HepG2 (cell line): ENCODE data around the gene PARP14. TPM values are rescaled to one million over a fixed set of nuclear protein-coding genes. Genes with fewer than 3 reads are reported as not detected.

Experiments used
- AHR ChIP-seq: IDR thresholded peaks from 2 replicates; pipeline ENCODE4 v1.6.1; 2018; ENCODE audit warnings: missing genetic modification reagents, missing compliant biosample characterization
- CREB1 ChIP-seq, 2 experiments: fragments of 450-650 bp in 1 of 2; IDR thresholded peaks; 2 replicates each; pipeline ENCODE4 v1.6.1; 2016 to 2017; ENCODE audit warnings: control low read depth in 1 of 2, mild to moderate bottlenecking in 1 of 2, missing compliant biosample characterization in 1 of 2, missing genetic modification characterization in 1 of 2
- DMAP1 ChIP-seq: IDR thresholded peaks from 2 replicates; pipeline ENCODE4 v1.6.1; 2016
- FOXA1 ChIP-seq, 2 experiments: fragments of 450-650 bp in 1 of 2; sonication (generic) in 1 of 2; formaldehyde crosslinking in 1 of 2; IDR thresholded peaks; 2 replicates each; pipeline versions ENCODE4 v1.4.0 to v1.6.1; 2016 to 2020; ENCODE audit warnings: missing genetic modification reagents in 1 of 2
- HDAC2 ChIP-seq: sonication (generic); formaldehyde crosslinking; IDR thresholded peaks from 2 replicates; pipeline ENCODE4 v1.4.0; 2020; ENCODE audit warnings: missing genetic modification reagents
- IRF2 ChIP-seq: IDR thresholded peaks from 2 replicates; pipeline ENCODE4 v1.6.1; 2018; ENCODE audit warnings: missing genetic modification reagents, missing compliant biosample characterization
- JARID2 ChIP-seq: sonication (generic); formaldehyde crosslinking; IDR thresholded peaks from 2 replicates; pipeline ENCODE4 v1.8.1; 2023; ENCODE audit warnings: missing genetic modification reagents, inconsistent platforms; ENCODE audit not compliant: insufficient replicate concordance
- KLF16 ChIP-seq, 2 experiments: sonication (generic) in 1 of 2; formaldehyde crosslinking in 1 of 2; IDR thresholded peaks; 2 replicates each; pipeline versions ENCODE4 v1.6.1 to v1.8.0; 2016 to 2023; ENCODE audit warnings: missing genetic modification reagents in 2 of 2, missing compliant biosample characterization in 1 of 2
- NBN ChIP-seq: fragments of 450-650 bp; conservative IDR thresholded peaks from 2 replicates; pipeline ENCODE4 v1.6.1; 2017
- SOX13 ChIP-seq, 3 experiments: fragments of 450-650 bp in 1 of 3; sonication (generic) in 1 of 3; formaldehyde crosslinking in 1 of 3; IDR thresholded peaks in 2 of 3; conservative IDR thresholded peaks in 1 of 3; 2 replicates each; pipeline versions ENCODE4 v1.5.0 to v1.6.1; 2016 to 2020; ENCODE audit warnings: antibody characterized with exemption in 1 of 3, mild to moderate bottlenecking in 1 of 3, missing compliant biosample characterization in 1 of 3, missing genetic modification reagents in 1 of 3, moderate library complexity in 1 of 3
- ZKSCAN1 ChIP-seq: fragments of 150-350 bp; IDR thresholded peaks from 2 replicates; pipeline ENCODE4 v1.6.1; 2014; ENCODE audit warnings: low read length
- ZNF607 ChIP-seq: sonication (generic); formaldehyde crosslinking; IDR thresholded peaks from 2 replicates; pipeline ENCODE4 v1.5.1; 2020; ENCODE audit warnings: missing genetic modification reagents, mild to moderate bottlenecking, borderline replicate concordance
- polyA plus RNA-seq, 8 experiments: library from polyadenylated mRNA; depleted of rRNA in 3 of 8; stranded (reverse) in 7 of 8; unstranded in 1 of 8; fragments of >200 nt; fragmentation: Illumina TruSeq in 4 of 8; extraction: Trizol in 4 of 8; gene quantifications; 2 replicates each; pipeline versions ENCODE4 v1.2.1 to v1.2.3, GENCODE V29; 2011 to 2016; ENCODE audit warnings: low read depth in 4 of 8, missing spikeins in 1 of 8, mixed read lengths in 1 of 8; ENCODE audit not compliant: insufficient read depth in 1 of 8
- total RNA-seq, 5 experiments: library from RNA; depleted of rRNA; stranded (reverse); fragments of >200 nt; fragmentation: Illumina TruSeq; extraction: Trizol; gene quantifications; 2 replicates each; pipeline ENCODE4 v1.2.3, GENCODE V29; 2016; ENCODE audit warnings: low read depth in 1 of 5
- TF ChIP-seq, protein P1 (sequence below): sonication (generic); IDR thresholded peaks from 2 replicates; pipeline ENCODE4 v1.6.1; 2016; ENCODE audit warnings: low read depth, borderline replicate concordance
- TF ChIP-seq, protein P2 (sequence below): sonication (generic); formaldehyde crosslinking; IDR thresholded peaks from 2 replicates; pipeline ENCODE4 v1.9.0; 2021; ENCODE audit warnings: missing genetic modification reagents, borderline replicate concordance
- TF ChIP-seq, protein P3 (sequence below): sonication (generic); formaldehyde crosslinking; conservative IDR thresholded peaks from 2 replicates; pipeline ENCODE4 v1.8.0; 2022; ENCODE audit warnings: low read depth, missing genetic modification reagents
- TF ChIP-seq, protein P4 (sequence below): sonication (generic); formaldehyde crosslinking; IDR thresholded peaks from 2 replicates; pipeline ENCODE4 v1.4.0; 2020; ENCODE audit warnings: missing genetic modification reagents
- TF ChIP-seq, protein P5 (sequence below): sonication (generic); formaldehyde crosslinking; IDR thresholded peaks from 2 replicates; pipeline ENCODE4 v1.5.1; 2020; ENCODE audit warnings: missing genetic modification reagents, mild to moderate bottlenecking, borderline replicate concordance

The PARP14 gene
- total and polyA plus RNA-seq, 2 of the 13 experiments (the other 11 are each of a cell fraction or from before 2014, with no cell fraction given) = 9.0 to 19.1 TPM

DNA sequence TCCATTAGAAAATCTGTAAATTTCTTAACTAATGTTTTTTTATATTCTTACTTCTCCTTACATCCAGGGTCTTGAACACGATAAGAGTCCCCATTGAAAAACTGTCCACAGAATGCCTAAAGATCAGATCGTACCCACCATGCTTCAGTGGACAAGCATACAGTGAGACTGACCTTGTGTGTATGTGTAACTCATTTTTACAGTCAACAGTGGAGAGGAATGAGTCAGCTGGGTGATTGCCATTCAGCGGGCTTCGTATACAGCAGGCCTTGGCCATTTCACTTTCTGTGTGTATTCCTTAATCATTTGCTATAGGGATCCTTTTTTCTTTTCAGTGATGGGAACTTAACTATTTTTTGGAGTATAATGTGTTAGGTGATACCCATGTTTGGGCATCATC lies 10.6 kb downstream of the PARP14 start (continued):
- TF ChIP-seq KLF16 (CRISPR knock-in tag; IDR thresholded peaks at IDR 0.05) = 0 out of 4 replicates have a peak, but pooled peaks of 1 of the 2 experiments have one; percentile 32
- TF ChIP-seq ZNF607 (CRISPR knock-in tag) = no peak
- TF ChIP-seq CREB1 (IDR thresholded peaks at IDR 0.05) = no peak
- 0 out of 2 replicates have a peak, but pooled peaks have one; percentile 12 for TF ChIP-seq CREB1 (CRISPR knock-in tag; IDR thresholded peaks at IDR 0.05)
- no peak for TF ChIP-seq NBN
- TF ChIP-seq, protein P1, sequence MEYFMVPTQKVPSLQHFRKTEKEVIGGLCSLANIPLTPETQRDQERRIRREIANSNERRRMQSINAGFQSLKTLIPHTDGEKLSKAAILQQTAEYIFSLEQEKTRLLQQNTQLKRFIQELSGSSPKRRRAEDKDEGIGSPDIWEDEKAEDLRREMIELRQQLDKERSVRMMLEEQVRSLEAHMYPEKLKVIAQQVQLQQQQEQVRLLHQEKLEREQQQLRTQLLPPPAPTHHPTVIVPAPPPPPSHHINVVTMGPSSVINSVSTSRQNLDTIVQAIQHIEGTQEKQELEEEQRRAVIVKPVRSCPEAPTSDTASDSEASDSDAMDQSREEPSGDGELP = peak; percentile 81
- TF ChIP-seq SOX13 (IDR thresholded peaks at IDR 0.05) = no peak
- TF ChIP-seq SOX13 (CRISPR knock-in tag; conservative IDR thresholded peaks at IDR 0.05 in 1 of 2, IDR thresholded peaks at IDR 0.05 in 1 of 2) = peak in 1 of 2 experiments; percentile 35; a peak in 1 of 4 replicates
- TF ChIP-seq AHR (CRISPR knock-in tag) = no peak
- TF ChIP-seq DMAP1 (CRISPR knock-in tag) = no peak
- no peak for TF ChIP-seq FOXA1 (IDR thresholded peaks at IDR 0.05)
- TF ChIP-seq FOXA1 (CRISPR knock-in tag; IDR thresholded peaks at IDR 0.05) = peak; percentile 61
- TF ChIP-seq, protein P2, sequence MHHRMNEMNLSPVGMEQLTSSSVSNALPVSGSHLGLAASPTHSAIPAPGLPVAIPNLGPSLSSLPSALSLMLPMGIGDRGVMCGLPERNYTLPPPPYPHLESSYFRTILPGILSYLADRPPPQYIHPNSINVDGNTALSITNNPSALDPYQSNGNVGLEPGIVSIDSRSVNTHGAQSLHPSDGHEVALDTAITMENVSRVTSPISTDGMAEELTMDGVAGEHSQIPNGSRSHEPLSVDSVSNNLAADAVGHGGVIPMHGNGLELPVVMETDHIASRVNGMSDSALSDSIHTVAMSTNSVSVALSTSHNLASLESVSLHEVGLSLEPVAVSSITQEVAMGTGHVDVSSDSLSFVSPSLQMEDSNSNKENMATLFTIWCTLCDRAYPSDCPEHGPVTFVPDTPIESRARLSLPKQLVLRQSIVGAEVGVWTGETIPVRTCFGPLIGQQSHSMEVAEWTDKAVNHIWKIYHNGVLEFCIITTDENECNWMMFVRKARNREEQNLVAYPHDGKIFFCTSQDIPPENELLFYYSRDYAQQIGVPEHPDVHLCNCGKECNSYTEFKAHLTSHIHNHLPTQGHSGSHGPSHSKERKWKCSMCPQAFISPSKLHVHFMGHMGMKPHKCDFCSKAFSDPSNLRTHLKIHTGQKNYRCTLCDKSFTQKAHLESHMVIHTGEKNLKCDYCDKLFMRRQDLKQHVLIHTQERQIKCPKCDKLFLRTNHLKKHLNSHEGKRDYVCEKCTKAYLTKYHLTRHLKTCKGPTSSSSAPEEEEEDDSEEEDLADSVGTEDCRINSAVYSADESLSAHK (CRISPR knock-in tag) = no peak
- peak; percentile 69 for TF ChIP-seq IRF2 (CRISPR knock-in tag)
- 0 out of 2 replicates have a peak, but pooled peaks have one; percentile 33 for TF ChIP-seq HDAC2
- TF ChIP-seq, protein P3, sequence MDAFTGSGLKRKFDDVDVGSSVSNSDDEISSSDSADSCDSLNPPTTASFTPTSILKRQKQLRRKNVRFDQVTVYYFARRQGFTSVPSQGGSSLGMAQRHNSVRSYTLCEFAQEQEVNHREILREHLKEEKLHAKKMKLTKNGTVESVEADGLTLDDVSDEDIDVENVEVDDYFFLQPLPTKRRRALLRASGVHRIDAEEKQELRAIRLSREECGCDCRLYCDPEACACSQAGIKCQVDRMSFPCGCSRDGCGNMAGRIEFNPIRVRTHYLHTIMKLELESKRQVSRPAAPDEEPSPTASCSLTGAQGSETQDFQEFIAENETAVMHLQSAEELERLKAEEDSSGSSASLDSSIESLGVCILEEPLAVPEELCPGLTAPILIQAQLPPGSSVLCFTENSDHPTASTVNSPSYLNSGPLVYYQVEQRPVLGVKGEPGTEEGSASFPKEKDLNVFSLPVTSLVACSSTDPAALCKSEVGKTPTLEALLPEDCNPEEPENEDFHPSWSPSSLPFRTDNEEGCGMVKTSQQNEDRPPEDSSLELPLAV (CRISPR knock-in tag) = no peak
- no peak for TF ChIP-seq JARID2 (CRISPR knock-in tag)
- TF ChIP-seq, protein P4, sequence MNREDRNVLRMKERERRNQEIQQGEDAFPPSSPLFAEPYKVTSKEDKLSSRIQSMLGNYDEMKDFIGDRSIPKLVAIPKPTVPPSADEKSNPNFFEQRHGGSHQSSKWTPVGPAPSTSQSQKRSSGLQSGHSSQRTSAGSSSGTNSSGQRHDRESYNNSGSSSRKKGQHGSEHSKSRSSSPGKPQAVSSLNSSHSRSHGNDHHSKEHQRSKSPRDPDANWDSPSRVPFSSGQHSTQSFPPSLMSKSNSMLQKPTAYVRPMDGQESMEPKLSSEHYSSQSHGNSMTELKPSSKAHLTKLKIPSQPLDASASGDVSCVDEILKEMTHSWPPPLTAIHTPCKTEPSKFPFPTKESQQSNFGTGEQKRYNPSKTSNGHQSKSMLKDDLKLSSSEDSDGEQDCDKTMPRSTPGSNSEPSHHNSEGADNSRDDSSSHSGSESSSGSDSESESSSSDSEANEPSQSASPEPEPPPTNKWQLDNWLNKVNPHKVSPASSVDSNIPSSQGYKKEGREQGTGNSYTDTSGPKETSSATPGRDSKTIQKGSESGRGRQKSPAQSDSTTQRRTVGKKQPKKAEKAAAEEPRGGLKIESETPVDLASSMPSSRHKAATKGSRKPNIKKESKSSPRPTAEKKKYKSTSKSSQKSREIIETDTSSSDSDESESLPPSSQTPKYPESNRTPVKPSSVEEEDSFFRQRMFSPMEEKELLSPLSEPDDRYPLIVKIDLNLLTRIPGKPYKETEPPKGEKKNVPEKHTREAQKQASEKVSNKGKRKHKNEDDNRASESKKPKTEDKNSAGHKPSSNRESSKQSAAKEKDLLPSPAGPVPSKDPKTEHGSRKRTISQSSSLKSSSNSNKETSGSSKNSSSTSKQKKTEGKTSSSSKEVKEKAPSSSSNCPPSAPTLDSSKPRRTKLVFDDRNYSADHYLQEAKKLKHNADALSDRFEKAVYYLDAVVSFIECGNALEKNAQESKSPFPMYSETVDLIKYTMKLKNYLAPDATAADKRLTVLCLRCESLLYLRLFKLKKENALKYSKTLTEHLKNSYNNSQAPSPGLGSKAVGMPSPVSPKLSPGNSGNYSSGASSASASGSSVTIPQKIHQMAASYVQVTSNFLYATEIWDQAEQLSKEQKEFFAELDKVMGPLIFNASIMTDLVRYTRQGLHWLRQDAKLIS (CRISPR knock-in tag) = no peak
- TF ChIP-seq, protein P5, sequence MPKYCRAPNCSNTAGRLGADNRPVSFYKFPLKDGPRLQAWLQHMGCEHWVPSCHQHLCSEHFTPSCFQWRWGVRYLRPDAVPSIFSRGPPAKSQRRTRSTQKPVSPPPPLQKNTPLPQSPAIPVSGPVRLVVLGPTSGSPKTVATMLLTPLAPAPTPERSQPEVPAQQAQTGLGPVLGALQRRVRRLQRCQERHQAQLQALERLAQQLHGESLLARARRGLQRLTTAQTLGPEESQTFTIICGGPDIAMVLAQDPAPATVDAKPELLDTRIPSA (CRISPR knock-in tag) = no peak
- no peak for TF ChIP-seq ZKSCAN1
